ENCODE data around the gene STARD3. TPM values are rescaled to one million over a fixed set of nuclear protein-coding genes. Genes with fewer than 3 reads are reported as not detected.
A peak's percentile ranks its signal among the peaks of the same experiment; 100 is the strongest.

The STARD3 gene
- total and polyA plus RNA-seq, 9 of the 15 experiments (the other 6 are each of a cell fraction or from before 2014, with no cell fraction given), result 0.63 to 87.0 (median 46.0) TPM

DNA sequence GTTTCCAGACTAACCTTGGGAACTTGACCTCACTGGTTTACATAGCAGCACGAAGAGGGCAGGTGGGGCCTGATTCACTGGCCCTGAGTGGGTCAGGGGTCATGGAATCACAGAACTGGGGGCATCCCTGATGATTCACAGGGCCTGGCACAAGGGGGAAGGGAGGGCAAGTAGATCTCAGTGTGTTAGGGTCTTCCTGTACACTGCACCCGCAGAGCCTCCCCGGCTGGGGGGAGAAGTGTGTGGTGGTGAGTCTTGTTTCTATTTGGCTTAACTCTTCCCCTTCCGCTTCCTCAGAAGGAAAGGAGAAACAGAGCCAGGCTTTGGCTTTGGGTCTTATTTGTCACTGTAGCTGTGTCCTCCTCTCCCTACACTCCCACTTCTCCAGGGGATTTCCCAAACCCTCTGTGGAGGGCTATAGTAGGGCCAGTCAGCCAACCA lies 3.7 kb downstream of the STARD3 start:
- BruUV-seq (replicated peaks), result no TSS peak
- ChIA-PET CTCF (ENCODE audit: low intra/inter-chr PET ratio) (no interaction called here), POLR2A (interaction anchor here (1.1 to 1.7 kb wide), 4 partner anchors 12 to 31 kb away, joined by 3 to 7 read pairs (median 3); no protein-coding TSS in a partner anchor)
- peaks cover 81% of the 10 kb centered on the region for H3K79me2 ChIP-seq (ENCODE audit: control insufficient read depth, insufficient read depth, low read length)
- H3K27ac ChIP-seq (ENCODE audit: extremely low read depth, low read depth, low read length), result no peak overlapping the region
- H3K9me1 ChIP-seq (ENCODE audit: control insufficient read depth, insufficient read depth, low read length), result no peaks in the 10 kb centered on the region
- DNase-seq (ENCODE audit: extremely low read depth in 1 of 4, low spot score in 3 of 4) (no peak), FAIRE-seq (no peak), ATAC-seq (no peak)
- no peaks in the 10 kb centered on the region for H3K27me3 ChIP-seq (ENCODE audit: control insufficient read depth in 2 of 2, insufficient read depth in 2 of 2, low read length in 2 of 2)
- peaks cover 26% of the 10 kb centered on the region for H4K20me1 ChIP-seq (replicated peaks; ENCODE audit: control insufficient read depth, insufficient read depth, low read length)
- H3K9ac ChIP-seq (ENCODE audit: insufficient read depth in 1 of 2, low read depth in 2 of 2, low read length in 2 of 2), result peak overlapping the region in 1 of 2 experiments; percentile 81; a peak in 1 of 4 replicates
- peaks cover 11% of the 10 kb centered on the region; the same call in 2 of the 3 replicates for H3K36me3 ChIP-seq (ENCODE audit: control insufficient read depth, insufficient read depth, low read length)
- intact Hi-C loops (cut with micrococcal nuclease) (no loop called here), in situ Hi-C loops (cut with MboI) (no loop called here)
- H3K4me3 ChIP-seq, result no peak overlapping the region
- no peak overlapping the region for H3K4me2 ChIP-seq (ENCODE audit: insufficient read depth, low read length)
- H3K9me3 ChIP-seq (replicated peaks; ENCODE audit: control insufficient read depth, insufficient read depth, low read depth, low read length), result no peaks in the 10 kb centered on the region
- H2AFZ ChIP-seq (ENCODE audit: low read depth, low read length), result no peak overlapping the region
- WGBS (ENCODE audit: insufficient coverage, low coverage, missing lambda C conversion rate), result 26% methylated on average over 3 of the region's 4 CpGs
- H3K4me1 ChIP-seq (replicated peaks in 1 of 2; ENCODE audit: control insufficient read depth in 2 of 2, insufficient read depth in 2 of 2, low read length in 2 of 2), result peaks cover 69 to 70% of the 10 kb centered on the region in 2 experiments
- TF ChIP-seq SMAD3 (CRISPR knock-in tag; conservative IDR thresholded peaks at IDR 0.05) (no peak), ZNF217 (CRISPR knock-in tag; IDR thresholded peaks at IDR 0.05) (no peak), NR1H2 (CRISPR knock-in tag; IDR thresholded peaks at IDR 0.05) (no peak), ZNF764 (CRISPR knock-in tag; IDR thresholded peaks at IDR 0.05; ENCODE audit: low read depth) (no peak), ATF1 (CRISPR knock-in tag; IDR thresholded peaks at IDR 0.05) (no peak), ATF1 (tag; IDR thresholded peaks at IDR 0.05) (no peak), GATAD2A (IDR thresholded peaks at IDR 0.05) (no peak), PYGO2 (tag; IDR thresholded peaks at IDR 0.05) (no peak), ZNF436 (CRISPR knock-in tag; IDR thresholded peaks at IDR 0.05) (no peak), NCOA2 (IDR thresholded peaks at IDR 0.05; ENCODE audit: partially characterized antibody in 2 of 2) (no peak)
- TF ChIP-seq, protein P1, sequence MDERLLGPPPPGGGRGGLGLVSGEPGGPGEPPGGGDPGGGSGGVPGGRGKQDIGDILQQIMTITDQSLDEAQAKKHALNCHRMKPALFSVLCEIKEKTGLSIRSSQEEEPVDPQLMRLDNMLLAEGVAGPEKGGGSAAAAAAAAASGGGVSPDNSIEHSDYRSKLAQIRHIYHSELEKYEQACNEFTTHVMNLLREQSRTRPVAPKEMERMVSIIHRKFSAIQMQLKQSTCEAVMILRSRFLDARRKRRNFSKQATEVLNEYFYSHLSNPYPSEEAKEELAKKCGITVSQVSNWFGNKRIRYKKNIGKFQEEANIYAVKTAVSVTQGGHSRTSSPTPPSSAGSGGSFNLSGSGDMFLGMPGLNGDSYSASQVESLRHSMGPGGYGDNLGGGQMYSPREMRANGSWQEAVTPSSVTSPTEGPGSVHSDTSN (CRISPR knock-in tag; IDR thresholded peaks at IDR 0.05; ENCODE audit: low read depth), result no peak
- TF ChIP-seq, protein P1 (tag; conservative IDR thresholded peaks at IDR 0.05; ENCODE audit: low read depth), result no peak
- TF ChIP-seq, protein P2, sequence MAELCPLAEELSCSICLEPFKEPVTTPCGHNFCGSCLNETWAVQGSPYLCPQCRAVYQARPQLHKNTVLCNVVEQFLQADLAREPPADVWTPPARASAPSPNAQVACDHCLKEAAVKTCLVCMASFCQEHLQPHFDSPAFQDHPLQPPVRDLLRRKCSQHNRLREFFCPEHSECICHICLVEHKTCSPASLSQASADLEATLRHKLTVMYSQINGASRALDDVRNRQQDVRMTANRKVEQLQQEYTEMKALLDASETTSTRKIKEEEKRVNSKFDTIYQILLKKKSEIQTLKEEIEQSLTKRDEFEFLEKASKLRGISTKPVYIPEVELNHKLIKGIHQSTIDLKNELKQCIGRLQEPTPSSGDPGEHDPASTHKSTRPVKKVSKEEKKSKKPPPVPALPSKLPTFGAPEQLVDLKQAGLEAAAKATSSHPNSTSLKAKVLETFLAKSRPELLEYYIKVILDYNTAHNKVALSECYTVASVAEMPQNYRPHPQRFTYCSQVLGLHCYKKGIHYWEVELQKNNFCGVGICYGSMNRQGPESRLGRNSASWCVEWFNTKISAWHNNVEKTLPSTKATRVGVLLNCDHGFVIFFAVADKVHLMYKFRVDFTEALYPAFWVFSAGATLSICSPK (IDR thresholded peaks at IDR 0.05; ENCODE audit: borderline replicate concordance), result no peak
